Cardiac muscle cell (in vitro differentiated cells and primary cell): Measurements from ENCODE around the gene AP2A2. TPM values are rescaled to one million over a fixed set of nuclear protein-coding genes. Genes with fewer than 3 reads are reported as not detected.

Experiments
- DNase-seq, 2 donors: peaks; one replicate each; pipeline versions ENCODE4 v3.0.0 to v3.0.0-alpha.2; 2010 to 2017; ENCODE audit warnings: low read depth in 1 of 2, low spot score in 1 of 2
- H3K27ac ChIP-seq: fragments of 200-600 bp; sonication (generic); 2 replicates; pipeline ENCODE4 v1.5.1; 2016
- H3K27me3 ChIP-seq: fragments of 200-600 bp; sonication (generic); 2 replicates; pipeline ENCODE4 v1.6.0; 2016; ENCODE audit warnings: control low read depth
- H3K36me3 ChIP-seq: fragments of 200-600 bp; sonication (generic); 2 replicates; pipeline ENCODE4 v1.5.1; 2016; ENCODE audit warnings: control low read depth
- H3K4me1 ChIP-seq: fragments of 200-600 bp; sonication (generic); 2 replicates; pipeline ENCODE4 v1.8.1; 2017; ENCODE audit warnings: low read depth, mild to moderate bottlenecking, mixed run types
- H3K4me3 ChIP-seq: fragments of 200-600 bp; sonication (generic); 2 replicates; pipeline ENCODE4 v1.5.1; 2016; ENCODE audit warnings: mild to moderate bottlenecking
- H3K9me3 ChIP-seq: fragments of 200-600 bp; sonication (generic); 2 replicates; pipeline ENCODE4 v1.5.1; 2017; ENCODE audit warnings: low read depth, mild to moderate bottlenecking, control low read depth
- polyA plus RNA-seq: library from polyadenylated mRNA; unstranded; fragments of >200 nt; fragmentation: Nextera tagmentation; extraction: Ambion mirVana; gene quantifications from 2 replicates; pipeline ENCODE4 v1.2.1, GENCODE V29; 2016
- total RNA-seq: library from RNA; depleted of rRNA; stranded (reverse); fragments of >200 nt; gene quantifications from 2 replicates; pipeline ENCODE4 v1.2.3, GENCODE V29; 2016
- TF ChIP-seq, protein P1 (sequence below): IDR thresholded peaks from 2 replicates; pipeline ENCODE4 v1.5.1; 2012; ENCODE audit warnings: low read depth, mild to moderate bottlenecking, low read length

Gene AP2A2
- total and polyA plus RNA-seq, 2 experiments from 2014 or later: 47.6 to 77.6 TPM

DNA sequence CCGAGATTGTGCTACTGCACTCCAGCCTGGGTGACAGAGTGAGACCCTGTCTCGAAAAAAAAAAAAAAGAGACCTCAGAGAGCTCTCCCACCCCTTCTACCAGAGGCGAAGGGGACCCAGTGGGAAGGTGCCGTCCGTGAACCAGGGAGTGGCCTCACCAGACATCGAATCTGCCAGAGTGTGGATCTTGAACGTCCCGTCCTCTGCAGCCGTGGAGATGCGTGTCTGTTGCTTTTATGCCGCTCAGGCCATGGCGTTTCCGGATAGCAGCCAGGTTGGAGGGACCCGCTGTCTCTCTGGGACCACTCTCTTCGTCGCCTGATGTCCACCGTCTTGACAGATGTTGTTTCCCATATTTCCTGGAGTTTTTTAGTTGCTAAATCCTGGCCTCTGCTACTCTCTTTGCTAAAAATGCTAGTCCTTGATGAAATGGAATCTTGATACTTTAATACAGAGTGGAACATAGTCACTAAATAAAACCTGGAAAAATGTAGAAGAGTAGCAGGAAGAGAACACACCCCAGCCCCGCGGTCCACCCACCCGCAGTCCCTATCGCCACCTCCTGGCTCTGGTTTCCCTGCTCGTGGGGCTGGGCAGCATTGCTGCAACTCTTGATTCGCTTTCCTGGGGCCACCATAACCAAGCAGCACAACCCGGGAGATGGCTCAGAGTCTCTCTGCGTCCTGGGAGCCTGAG, 122.9 kb downstream of the AP2A2 start:
- H3K36me3 ChIP-seq: no peaks in the 10 kb centered on the region
- no peak for DNase-seq
- no peak overlapping the region for H3K27ac ChIP-seq
- H3K9me3 ChIP-seq: no peaks in the 10 kb centered on the region
- no peaks in the 10 kb centered on the region for H3K27me3 ChIP-seq
- TF ChIP-seq, protein P1, sequence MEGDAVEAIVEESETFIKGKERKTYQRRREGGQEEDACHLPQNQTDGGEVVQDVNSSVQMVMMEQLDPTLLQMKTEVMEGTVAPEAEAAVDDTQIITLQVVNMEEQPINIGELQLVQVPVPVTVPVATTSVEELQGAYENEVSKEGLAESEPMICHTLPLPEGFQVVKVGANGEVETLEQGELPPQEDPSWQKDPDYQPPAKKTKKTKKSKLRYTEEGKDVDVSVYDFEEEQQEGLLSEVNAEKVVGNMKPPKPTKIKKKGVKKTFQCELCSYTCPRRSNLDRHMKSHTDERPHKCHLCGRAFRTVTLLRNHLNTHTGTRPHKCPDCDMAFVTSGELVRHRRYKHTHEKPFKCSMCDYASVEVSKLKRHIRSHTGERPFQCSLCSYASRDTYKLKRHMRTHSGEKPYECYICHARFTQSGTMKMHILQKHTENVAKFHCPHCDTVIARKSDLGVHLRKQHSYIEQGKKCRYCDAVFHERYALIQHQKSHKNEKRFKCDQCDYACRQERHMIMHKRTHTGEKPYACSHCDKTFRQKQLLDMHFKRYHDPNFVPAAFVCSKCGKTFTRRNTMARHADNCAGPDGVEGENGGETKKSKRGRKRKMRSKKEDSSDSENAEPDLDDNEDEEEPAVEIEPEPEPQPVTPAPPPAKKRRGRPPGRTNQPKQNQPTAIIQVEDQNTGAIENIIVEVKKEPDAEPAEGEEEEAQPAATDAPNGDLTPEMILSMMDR: no peak
- H3K4me3 ChIP-seq: no peak overlapping the region
- H3K4me1 ChIP-seq: no peaks in the 10 kb centered on the region

DNA sequence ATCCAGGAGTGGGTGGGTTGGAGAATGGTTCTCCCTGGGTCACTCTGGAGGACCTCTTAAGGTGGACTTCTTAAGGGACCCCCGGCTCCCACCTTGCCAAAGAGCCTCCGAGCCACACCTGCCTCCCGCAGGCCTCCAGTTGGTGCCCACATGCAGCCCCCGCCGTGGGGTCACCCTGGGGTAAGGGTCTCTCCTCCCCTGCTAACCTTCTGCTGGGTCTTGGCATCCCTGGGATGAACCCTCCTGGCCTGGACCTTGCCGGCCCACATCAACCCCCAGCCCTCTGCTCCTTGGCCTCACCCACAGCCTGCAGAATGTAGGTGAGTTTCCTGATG, 123.4 kb downstream of the AP2A2 start:
- TF ChIP-seq, protein P1: no peak
- no peak overlapping the region for H3K4me3 ChIP-seq
- no peak overlapping the region for H3K27ac ChIP-seq
- DNase-seq: no peak
- H3K9me3 ChIP-seq: no peaks in the 10 kb centered on the region
- H3K4me1 ChIP-seq: no peaks in the 10 kb centered on the region
- H3K27me3 ChIP-seq: no peaks in the 10 kb centered on the region
- H3K36me3 ChIP-seq: no peaks in the 10 kb centered on the region

DNA sequence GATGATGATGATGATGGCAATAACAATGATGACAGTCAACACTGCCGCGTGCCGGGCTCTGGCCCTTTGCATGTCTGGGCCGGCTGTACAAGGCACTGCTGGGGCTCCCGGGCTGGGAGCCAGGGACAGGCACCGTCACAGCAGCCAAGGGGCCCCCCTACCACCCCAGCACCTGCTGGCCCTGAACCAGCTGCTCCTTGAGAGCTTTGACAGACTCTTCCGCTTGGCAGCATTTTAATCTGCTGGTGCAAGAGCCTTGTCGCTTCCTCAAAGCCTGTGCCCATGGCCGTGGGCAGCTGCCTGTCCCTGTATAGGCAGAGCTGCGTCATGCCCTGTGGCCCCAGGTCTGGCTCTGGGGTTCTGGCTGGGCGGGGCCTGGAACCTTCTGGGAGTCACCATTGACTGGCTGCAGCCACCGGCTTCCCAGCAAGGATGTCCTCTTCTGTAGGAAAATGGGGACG, 123.8 kb downstream of the AP2A2 start:
- TF ChIP-seq, protein P1: no peak
- H3K36me3 ChIP-seq: no peaks in the 10 kb centered on the region
- no peak overlapping the region for H3K27ac ChIP-seq
- DNase-seq: no peak
- H3K4me3 ChIP-seq: no peak overlapping the region
- no peaks in the 10 kb centered on the region for H3K4me1 ChIP-seq
- H3K27me3 ChIP-seq: no peaks in the 10 kb centered on the region
- no peaks in the 10 kb centered on the region for H3K9me3 ChIP-seq

DNA sequence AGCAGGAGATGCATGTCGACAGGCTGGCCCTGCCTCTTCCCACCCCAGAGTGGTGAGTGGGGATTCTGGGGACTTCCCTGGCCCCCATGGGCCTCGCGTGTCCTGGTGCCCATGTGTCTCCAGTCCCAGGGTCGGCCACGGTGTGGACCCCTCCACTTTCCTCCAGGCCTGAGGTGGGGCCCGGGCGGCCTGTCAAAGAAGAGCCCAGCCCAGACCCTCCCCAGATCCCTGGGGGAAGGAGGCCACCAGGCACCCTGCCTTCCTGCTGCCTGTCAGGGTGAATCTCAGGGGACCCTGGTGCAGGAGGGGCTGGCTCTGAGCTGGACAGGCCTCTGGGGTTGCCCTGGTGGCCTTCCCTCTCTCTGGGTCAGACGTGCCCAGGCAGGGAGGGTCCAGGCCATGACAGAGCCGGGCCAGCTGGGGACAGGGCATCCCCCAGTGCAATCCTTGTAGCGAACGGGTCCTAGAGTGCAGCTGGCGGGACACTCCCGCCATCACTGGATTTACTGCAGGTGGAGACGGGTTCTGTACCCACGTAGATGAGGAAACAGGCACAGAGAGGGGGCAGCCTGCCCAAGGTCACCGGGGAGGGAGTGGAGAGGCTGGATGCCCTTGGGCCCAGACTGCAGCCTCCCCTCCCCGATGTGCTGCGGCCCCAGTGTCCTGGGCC, 124.4 kb downstream of the AP2A2 start:
- Histone ChIP-seq H3K4me1 (no peaks in the 10 kb centered on the region), H3K27me3 (no peaks in the 10 kb centered on the region), H3K36me3 (no peaks in the 10 kb centered on the region), H3K9me3 (no peaks in the 10 kb centered on the region), H3K27ac (no peak overlapping the region), H3K4me3 (no peak overlapping the region)
- no peak for DNase-seq
- TF ChIP-seq, protein P1: no peak

DNA sequence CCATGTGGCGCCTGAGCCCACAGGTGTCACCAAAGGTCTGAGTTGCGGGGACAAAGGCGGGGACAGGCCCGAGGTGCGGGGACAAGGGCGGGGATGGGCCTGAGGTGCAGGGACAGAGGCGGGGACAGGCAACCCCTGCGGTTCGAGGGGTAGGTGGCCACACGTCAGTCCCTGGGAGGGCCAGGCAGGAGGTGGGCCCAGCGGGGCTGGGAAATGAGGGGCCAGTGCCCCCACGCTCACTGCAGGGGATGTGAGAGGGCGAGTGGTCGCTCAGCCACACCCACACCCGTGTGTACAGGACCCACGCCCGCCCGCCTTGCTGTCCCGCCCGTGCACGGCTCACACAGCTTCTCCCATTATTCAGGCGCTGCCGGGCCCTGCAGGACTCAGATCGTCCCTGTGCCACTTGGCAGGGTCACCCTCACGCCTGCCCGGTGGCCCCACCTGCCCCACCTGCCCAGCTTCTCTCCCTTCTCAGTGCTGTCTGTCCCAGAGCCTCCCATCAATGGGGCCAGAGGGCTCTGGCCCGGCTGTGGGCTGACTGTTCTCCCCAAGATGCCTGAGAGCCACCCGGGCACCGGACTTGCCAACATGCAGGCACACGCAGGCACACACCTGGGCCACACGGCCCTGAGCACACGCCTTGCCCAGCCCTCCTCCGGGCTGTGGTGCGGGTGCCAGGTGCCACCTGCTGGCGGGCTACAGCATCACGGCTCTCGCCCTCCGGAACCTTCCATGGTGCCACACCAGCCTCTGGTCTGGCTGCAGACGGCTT, 125.1 kb downstream of the AP2A2 start:
- DNase-seq: peak; percentile 70 to 72
- H3K9me3 ChIP-seq: no peaks in the 10 kb centered on the region
- TF ChIP-seq, protein P1: peak; percentile 87
- H3K4me1 ChIP-seq: no peaks in the 10 kb centered on the region
- no peak overlapping the region for H3K4me3 ChIP-seq
- H3K36me3 ChIP-seq: no peaks in the 10 kb centered on the region
- no peak overlapping the region for H3K27ac ChIP-seq
- no peaks in the 10 kb centered on the region for H3K27me3 ChIP-seq
